ENCODE results near the gene FMNL2. TPM values are rescaled to one million over a fixed set of nuclear protein-coding genes. Genes with fewer than 3 reads are reported as not detected.

Gene FMNL2
- total and polyA plus RNA-seq, 11 donors, result 4.7 to 19.4 (median 5.5) TPM

- intact Hi-C loops (cut with DNase I), result loop anchor here in 1 of 10 donors (10.0 kb wide), 1 partner anchor 214 kb away; the partner anchor contains the start of gene FMNL2
- DNase-seq (no peak), ATAC-seq (no peak)
- Histone ChIP-seq H3K27me3 (no peaks in the 10 kb centered on the region), H3K4me3 (no peak overlapping the region), H3K36me3 (peaks cover 0 to 3% (median 0%) of the 10 kb centered on the region in 9 donors), H3K9me3 (no peaks in the 10 kb centered on the region), H3K4me1 (peaks cover 0 to 24% (median 1%) of the 10 kb centered on the region in 12 donors), H3K27ac (no peak overlapping the region)
- TF ChIP-seq POLR2A (IDR thresholded peaks at IDR 0.05), result no peak
- TF ChIP-seq CTCF (IDR thresholded peaks at IDR 0.05), result no peak
- 92 to 98% (median 98%) methylated on average over 3 of the region's 3 CpGs for WGBS, 4 donors
Measured at GRCh38 chr2:152548996-152549395, 214.0 kb downstream of the FMNL2 start.

GRCh38 chr2:152549423-152549822, 214.4 kb downstream of the FMNL2 start:
- peaks cover 0 to 23% (median 1%) of the 10 kb centered on the region in 12 donors for H3K4me1 ChIP-seq
- TF ChIP-seq CTCF (IDR thresholded peaks at IDR 0.05), result no peak
- DNase-seq, result no peak
- WGBS, 4 donors, result 94 to 98% (median 95%) methylated on average over 2 of the region's 2 CpGs
- no peaks in the 10 kb centered on the region for H3K9me3 ChIP-seq
- no peaks in the 10 kb centered on the region for H3K36me3 ChIP-seq
- H3K4me3 ChIP-seq, result no peak overlapping the region
- ATAC-seq, result no peak
- H3K27ac ChIP-seq, result no peak overlapping the region
- no peaks in the 10 kb centered on the region for H3K27me3 ChIP-seq
- intact Hi-C loops (cut with DNase I), result loop anchor here in 1 of 10 donors (10.0 kb wide), 1 partner anchor 215 kb away; the partner anchor contains the start of gene FMNL2

- 71 to 79% (median 72%) methylated on average over 2 of the region's 2 CpGs for WGBS, 4 donors
Measured at GRCh38 chr2:152550386-152550785, 215.4 kb downstream of the FMNL2 start.

GRCh38 chr2:152552888-152553287, 217.9 kb downstream of the FMNL2 start:
- no peaks in the 10 kb centered on the region for H3K27me3 ChIP-seq
- H3K4me3 ChIP-seq, result no peak overlapping the region
- H3K4me1 ChIP-seq, result peaks cover 0 to 7% (median 0%) of the 10 kb centered on the region in 12 donors
- intact Hi-C loops (cut with DNase I), result no loop called here
- ATAC-seq (no peak), DNase-seq (no peak)
- no peaks in the 10 kb centered on the region for H3K36me3 ChIP-seq
- no peaks in the 10 kb centered on the region for H3K9me3 ChIP-seq
- TF ChIP-seq CTCF (IDR thresholded peaks at IDR 0.05) (no peak), POLR2A (IDR thresholded peaks at IDR 0.05) (no peak)
- H3K27ac ChIP-seq, result no peak overlapping the region
- WGBS, 4 donors, result 89 to 93% (median 92%) methylated on average over 1 of the region's 1 CpG

More at GRCh38 chr2:152550386-152550785, 215.4 kb downstream of the FMNL2 start:
- H3K27me3 ChIP-seq, result no peaks in the 10 kb centered on the region
- peaks cover 0 to 17% (median 0%) of the 10 kb centered on the region in 12 donors for H3K4me1 ChIP-seq
- H3K9me3 ChIP-seq, result no peaks in the 10 kb centered on the region
- H3K4me3 ChIP-seq, result no peak overlapping the region
- DNase-seq (no peak), ATAC-seq (no peak)
- no peaks in the 10 kb centered on the region for H3K36me3 ChIP-seq
- no peak overlapping the region for H3K27ac ChIP-seq
- intact Hi-C loops (cut with DNase I), result no loop called here
- TF ChIP-seq POLR2A (IDR thresholded peaks at IDR 0.05) (no peak), CTCF (IDR thresholded peaks at IDR 0.05) (no peak)

Measured in heart left ventricle (tissue), 16 donors.